Activated T-cell treated with anti-CD3 and anti-CD28 coated beads for 24 hours (primary cell): ENCODE measurements around the gene TTN.

ENCODE experiments used
- DNase-seq: peaks from one replicate; pipeline ENCODE4 v3.0.0-alpha.2; 2020; ENCODE audit warnings: low read depth

The TTN gene

DNA sequence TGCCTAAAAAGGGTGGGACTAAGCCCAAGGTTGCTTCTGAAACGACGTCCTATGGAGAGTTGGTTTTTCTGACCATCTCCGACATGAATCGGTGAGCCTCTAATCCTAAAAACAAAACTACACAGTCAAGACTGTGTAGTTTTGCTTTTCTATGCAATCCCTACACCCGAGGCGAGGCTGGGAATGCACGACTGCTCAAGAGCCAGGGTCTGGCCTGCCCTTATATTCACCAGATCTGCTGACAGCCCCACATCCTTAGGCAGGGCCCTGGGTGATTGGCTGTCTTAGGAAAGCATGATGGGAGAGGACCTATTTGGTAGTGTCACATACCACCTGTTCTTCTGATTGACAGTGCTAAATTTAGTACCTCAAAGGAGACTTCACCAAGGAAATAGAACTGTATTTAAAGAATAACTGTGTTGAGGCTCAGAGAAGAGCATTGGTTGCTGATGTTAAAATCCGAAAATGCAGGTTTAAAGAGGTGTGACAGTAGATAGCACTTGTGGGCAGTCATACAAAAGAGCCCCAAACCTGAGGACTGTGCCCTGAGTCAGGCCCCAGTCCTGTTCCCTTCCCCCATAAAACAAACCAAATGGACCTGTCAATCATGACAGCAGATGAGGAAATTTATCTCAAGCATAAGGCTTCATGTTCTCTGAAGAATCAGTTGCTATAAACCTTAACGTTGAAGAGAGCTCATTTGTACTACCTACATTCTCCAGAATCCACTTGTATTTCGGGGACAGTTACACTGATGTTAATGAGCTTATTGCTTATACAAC is at the start of gene TTN:
TTN (minus strand) TSS at position 197 of the 782 bp plus-strand sequence. CDS start 2,781 bp downstream, outside the sequence.
- no peak for DNase-seq

DNA sequence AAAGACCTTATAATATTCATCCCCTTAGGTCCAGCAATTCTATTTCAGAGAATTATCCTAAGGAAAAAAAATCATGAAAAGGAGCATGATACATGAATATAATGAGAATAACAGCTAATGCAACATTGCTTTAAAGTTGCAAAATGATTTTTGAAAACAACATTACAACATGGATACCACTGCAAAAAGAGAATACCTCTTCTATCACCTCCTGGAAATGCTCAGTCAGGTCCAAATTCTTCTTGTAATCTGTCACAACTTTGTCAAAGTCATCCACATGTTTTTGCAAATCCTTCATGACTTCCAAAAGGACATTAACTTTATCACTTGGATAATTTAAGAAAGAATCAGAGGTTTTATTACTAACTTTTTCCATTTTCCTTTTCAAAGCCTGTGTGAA is 47.9 kb upstream of the TTN start:
- no peak for DNase-seq

DNA sequence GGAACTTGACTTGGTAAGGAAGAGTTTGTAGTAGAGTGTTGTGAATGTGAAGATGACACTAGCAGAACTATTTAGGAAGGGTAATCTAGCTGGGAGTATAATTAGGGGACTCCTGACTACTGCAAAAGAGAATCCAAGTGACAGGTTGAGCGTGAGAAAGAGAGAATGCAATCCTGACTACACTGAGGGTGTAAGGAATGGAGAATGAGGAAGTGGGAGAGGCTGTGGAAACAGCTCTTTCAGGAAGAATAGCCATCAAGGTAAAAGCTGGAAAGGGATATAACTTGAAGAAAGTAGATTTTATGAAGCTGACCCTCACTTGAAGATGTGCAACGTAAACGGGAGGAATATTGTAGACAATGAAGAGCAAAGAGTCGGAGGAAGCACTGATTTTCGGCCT is 41.1 kb upstream of the TTN start:
- DNase-seq: no peak

DNA sequence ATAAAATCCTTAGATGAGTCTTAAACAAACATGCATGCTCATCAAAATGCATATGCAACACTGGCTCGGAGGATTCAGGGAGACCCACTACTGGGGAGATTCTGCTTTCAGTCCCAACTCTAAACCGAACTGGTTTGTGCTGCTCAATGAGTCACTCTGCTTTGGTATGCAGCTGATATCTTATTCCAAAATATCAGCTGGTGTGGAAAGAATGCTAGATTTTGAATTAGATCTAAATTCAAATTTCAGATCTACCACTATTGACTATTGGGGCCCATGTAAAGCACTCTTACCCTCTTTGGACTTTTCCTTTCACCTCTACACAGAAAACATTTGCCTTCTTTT is 39.2 kb upstream of the TTN start:
- DNase-seq: no peak

DNA sequence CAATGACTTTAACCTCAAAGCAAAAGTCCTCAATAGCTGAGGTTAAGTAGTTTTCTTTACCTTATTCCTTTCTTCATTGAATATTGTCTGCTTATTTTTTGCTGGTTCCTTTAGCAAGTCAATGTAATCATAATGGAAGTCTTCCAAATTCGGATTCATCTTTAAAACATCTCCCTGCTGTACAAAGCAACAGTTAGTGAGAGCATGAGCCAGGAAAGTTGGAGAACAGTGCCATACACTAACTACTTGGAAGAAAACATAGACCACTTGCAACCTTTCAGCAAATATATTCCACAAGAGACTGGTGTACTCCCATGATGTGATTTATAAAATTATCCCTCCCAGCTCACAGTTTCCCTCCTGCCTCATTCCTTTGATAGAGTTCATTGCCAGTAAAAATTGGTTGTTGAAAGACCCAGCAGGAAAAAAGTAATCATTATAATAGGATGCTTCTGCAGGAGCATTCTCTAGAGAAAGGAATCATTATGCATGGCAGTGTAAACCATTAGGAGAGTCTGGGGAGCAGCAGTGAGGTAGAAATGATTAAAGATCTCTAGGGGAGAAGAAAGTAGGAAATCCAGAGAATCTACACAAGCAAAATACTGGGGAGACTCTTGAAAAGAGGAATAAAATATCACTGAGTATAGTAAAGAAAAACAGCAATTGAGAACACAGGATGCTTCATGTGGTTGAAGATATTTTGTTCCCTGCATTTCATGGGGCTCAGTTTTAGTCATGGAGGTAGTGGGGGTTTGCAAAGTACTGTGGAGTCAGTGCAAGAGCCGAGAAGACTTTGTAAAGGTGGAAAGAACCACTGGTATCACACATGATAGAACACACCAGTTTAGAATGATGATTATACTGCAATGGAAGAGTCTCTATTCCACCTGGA is 38.6 kb upstream of the TTN start:
- no peak for DNase-seq

DNA sequence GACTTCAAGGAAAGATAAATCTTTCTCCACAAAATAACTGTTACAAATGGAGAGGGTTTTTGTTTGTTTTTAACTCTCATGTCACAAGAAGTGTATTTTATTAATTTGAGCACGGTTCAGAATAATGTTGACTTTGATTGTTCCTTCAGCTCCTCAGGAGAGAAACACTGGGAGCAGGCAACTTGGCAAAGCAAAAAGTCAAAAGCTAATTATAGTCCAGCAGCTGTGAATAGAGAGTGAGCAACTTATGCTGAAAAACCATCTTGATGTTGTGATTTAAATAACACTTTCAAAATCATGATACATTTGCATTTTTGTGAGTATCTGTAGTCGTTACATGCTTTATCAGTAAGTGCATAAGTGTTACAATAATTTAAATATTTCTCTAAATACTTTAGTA is 37.5 kb upstream of the TTN start:
- no peak for DNase-seq

DNA sequence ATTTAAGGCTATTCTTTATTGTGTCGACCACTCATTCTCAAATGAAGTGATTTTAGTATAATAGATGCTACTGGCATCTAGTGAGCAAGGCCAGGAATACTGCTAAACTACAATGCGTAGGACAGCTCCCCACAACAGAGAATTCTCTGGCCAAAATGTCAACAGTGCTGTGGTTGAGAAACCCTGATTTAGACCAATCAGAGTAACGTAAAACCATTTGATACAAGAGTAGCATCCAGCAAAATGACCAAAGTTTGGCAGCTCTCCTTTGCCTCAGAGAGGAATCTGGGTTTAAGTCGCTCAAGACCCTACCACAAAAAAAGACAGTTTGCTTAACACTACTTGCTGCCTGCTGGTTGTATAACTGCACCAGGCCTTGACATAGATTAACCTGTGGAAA is 37.0 kb upstream of the TTN start:
- DNase-seq: no peak

DNA sequence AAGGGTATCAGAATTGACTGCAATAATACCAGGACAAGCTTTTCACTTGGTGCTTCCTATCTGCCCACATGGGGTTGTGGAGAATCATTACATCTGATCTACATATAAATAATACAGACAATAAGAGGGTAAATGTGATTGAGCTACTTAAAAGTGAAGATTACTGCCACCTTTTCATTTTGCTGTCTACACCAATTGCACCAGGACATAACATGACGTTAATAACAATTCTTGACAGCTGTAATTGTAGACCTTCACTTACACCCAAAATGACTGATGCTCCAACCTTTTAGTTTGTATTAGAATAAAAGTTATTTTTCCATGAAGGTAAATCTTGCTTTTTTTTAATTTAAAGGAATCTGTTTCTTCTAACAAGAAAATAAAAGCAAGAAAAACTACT is 36.5 kb upstream of the TTN start:
- no peak for DNase-seq

DNA sequence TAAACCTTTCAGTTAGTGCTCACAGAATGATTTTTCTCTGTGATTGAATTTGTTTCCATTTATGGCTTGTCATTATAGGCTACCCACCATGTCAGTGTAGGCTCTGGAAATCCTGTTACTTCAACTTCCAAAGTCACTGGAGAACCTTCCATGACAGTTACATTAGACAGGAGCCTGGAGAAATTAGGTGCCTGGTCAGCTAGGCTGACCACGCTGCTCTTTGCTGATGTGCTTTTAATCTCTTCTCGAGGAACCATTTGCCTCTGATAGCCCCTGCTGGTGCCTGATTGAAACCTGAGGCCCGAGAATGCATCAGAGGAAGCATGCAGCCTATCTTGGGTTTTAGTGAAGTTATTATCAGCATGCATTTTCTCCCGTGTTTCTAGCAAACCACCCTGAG is 29.6 kb upstream of the TTN start:
- no peak for DNase-seq

DNA sequence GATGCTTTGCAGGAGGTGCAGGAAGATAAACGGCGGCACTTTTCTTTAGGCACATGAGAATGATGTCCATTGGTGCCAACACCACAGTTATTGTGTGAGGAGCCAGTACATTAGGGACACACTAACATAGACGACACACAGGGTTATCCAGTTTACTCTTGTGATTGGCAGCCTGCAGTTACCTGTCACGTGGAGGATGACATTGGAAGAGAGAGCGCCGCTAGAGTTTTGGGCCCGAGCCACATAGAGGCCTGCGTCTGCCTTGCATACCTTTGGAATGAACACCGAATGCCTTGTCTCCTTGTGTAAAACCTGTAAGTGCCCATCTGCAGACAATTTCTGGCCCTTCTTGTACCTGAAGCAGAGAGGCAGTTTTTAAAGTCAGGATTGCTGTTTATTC is 26.9 kb upstream of the TTN start:
- DNase-seq: no peak

DNA sequence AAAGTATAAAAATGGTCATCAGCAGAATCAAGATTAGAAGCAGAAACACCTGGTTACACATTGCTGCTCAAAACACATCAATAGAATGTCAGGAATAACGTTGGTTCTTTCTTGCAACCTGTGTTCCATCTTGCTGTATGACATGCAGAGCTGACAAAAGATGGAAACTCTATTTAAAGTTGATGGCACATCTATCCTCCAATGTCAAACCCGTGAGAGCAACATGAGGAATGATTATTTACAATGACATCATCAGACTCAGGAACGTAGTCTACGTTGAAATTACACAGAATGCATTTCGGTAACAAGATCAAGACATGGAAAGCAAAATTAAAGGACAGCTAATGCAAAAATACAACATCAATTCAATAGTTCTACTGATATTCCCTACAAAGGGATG is 26.2 kb upstream of the TTN start:
- no peak for DNase-seq

DNA sequence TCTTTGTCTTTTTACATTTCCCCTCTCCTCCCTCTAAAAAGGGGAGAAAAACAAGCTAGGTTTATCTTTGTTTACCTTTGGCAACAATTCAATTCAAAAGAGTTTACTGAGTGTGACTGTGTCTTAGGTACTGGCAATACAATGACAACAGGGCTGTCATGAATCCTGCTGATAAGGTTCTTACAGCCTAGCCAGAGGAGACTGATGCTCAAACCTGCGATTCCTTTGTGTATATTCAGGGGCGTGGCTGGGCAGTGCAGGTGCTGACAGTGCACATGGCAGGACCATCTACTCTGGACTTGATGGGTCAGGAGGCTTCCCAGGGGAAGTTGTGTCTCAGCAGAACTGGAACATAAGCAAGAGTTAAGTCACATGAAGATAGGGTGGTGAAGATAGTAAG is 23.2 kb upstream of the TTN start:
- no peak for DNase-seq

DNA sequence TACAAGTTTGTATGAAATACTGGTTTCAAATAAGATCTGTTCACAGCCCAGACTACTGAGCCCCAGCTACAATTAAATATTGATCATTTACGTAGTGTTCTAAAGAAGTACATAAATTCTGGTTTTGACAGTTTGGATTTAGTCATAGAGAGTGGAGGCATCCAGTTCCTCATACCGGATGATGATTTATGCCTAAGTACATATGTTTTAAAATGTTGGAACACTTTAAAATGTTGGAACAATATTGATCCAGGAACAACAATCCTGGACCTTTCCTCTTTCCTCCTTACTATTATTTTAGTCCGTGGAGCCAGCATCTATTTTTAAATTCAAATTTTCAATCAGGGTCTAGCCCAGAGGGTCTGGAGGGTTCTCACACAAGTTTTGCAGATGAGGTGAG is 22.8 kb upstream of the TTN start:
- no peak for DNase-seq

DNA sequence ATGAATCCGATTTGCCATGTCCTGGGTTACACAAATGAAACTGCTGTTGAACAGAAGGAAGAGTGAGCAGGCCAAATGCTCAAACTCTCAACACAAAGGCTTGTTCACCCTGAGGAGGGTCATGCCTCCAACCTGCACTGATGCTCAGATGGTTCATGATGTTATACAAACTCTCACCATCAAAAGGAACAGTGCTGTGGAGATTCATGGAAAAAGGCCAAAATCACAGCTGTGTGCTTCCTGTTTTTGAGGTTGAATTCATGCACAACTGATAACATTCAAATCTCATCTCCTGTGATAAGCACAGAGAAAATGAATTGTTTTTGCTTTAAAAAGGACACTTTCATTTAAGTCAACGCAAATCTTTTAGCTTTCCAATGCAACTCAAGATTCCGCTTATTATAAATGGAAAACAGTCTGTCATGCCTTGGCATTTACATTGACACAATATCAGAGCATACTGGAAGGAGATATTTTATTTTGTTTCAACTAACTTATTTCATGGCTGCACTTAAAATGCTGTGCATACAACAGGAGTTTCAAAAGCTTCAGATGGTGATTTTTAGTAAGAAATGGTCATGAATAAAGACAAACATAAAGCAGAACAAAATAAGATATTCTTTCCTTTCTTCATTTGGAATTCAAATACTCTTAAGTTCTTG is 22.2 kb upstream of the TTN start:
- no peak for DNase-seq

DNA sequence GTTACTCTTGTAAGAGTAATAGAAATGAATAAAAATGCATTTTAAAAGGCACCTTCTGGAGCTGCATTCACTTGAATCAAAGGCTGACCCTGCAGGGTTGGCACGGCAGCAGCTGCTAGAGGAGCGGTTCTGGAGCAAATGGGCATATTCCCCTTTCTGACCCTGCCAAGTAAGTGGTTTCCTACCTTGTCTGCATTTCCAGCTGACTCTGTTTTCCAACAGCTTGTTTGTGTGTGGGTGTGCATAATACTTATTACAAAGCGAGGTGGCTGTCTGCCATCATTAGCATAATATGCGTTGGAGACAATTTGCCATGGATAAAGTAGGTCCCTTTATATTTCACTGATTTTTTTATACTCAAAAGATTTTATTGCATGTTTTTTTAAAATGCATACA is 21.3 kb upstream of the TTN start:
- no peak for DNase-seq

DNA sequence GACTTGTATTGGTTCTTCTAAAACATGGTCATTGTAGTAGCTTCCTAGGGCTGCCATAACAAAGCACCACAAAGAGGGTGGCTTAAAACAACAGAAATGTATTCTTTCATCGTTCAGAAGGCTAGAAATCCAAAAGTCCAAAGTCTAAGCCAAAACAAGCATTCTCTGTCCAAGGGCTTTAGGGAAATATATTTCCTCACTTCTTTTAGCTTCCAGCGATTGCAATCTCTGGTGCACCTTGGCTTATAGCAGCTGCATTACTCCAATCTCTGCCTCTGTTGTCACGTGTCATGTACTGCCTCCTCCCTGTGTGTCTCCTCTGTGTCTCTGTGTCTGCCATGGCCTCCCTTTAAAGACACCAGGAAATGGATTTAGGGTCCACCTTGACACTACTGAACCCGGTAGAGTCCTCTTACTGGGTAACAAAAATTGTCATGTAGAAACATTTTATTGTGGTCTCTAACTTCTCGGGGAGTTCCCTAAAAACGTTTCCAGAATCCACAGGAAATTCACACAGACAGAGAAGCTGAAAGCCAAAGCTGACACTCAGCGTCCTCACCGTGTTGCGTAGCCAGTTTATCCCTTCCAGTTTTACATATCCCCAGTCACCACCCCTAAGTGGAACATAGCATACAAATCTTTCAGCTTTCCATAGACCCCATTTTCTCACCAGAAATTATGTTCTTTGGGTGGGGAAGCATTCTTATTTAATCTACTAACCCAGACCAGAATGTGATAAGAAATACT is 20.7 kb upstream of the TTN start:
- DNase-seq: no peak

DNA sequence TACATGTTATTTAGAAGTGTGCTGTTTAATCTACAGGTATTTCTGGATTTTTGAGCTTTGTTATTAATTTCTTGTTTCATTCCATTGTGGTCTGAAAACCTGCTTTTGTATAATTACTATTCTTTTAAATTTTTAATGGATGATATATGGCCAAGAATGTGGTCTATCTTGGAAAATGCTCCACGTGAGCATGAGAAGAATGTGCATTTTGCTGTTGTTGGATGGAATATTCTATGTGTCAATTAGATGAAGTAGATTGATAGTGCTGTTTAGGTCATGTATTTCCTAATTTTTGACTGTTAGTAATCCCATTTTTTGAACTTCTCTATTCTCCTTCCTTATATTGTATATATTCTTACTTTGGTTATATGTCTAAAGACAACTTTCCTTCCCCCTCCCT is 19.9 kb upstream of the TTN start:
- no peak for DNase-seq

DNA sequence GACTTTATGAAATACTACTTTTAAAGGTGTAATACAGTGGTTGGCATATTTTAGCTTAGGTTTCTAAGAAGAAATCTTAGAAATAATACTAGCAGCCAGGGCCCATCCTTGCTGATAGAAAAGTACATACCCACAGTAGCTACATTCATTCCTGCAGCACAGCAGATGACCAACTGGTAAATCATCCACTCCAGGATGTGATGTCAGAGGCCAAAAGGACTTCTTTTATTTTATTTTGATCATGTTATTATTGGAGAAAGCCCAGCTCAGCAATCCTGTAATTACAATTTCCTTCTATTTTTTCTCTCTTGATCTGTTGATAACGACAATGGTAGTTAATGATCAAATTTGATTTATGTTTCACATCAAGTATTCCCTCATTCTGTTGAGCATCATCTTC is 18.0 kb upstream of the TTN start:
- no peak for DNase-seq

DNA sequence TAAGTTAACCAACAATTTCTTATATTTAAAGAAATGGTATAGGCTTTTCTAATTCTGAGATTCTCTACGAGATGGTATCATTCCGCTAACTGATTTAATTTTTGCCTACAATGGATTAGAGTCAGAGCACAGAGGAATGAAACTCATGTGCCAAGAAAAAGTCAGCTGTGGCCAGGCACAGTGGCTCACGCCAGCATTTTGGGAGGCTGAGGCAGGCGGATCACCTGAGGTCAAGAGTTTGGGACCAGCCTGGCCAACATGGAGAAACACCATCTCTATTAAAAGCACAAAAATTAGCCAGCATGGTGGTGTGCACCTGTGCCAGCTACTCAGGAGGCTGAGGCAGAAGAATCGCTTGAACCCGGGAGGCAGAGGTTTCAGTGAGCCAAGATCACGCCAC is 17.0 kb upstream of the TTN start:
- no peak for DNase-seq

DNA sequence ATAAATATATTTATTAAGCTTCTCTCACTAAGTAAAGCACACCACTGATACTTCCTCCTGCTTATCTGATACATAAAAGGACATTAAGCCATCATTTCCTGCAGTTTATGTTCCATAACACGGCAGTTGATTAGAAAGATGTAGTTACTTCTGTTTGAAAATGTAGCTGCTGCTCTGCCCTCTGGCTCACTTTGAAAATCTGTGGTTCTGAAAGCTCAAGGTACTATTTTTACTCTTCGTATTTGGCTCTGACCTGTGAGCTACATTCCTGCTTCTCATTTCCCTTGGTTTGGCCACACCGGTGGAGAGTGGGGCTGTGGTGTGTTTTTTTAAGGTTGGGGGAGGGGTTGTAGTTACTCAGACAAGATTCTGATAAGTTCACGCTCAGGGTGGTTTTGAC is 12.8 kb upstream of the TTN start:
- no peak for DNase-seq

DNA sequence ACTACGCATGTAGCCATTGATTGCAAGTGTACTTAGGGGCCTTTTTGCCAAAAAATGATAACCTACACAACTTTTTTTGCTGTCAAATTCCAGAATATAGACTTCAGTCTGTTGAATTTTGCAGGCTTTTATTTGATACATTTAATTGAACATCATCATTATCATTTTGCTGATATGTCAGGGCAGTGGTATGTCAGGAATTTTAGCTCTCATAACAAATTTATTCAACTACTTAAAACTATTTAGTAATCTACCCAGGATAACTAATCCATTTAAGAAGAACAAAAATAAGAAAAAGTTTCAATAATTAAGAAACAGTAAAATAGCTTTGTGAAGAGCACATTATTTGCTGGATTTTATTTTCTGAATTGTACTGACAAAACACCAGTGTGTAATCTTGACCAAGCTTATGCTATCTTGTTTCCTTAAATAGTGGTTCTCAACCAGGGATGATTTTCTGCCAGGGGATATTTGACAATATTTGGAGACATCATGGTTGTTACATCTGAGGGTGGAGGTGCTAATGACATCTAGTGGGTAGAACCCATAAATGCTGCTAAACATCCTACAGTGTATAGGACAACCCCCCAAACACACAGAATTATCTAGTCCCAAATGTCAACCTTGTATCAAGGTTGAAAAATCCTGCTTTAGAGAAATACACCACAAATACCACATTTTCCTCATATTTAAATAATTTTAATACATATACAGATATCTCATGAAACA is 12.1 kb upstream of the TTN start:
- no peak for DNase-seq

DNA sequence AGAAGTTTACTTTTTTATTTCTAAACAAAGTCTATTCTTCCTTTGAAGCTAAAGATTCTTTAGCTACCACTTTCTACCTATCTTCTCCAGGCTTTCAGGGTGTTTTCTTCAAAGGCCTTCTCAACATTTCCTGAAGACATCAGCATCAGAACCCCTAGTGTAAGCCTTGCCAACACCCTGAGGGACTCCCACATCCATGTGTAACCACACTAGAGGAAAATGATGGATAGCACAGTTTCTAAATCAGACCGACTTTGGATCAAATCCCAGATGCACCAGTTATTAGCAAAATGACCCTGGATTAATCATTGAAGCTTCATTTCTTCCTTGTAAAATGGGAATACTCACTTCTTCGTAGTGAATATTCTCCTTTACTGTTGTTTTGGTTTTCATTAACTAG is 4.7 kb upstream of the TTN start:
- DNase-seq: no peak
